ENCODE data around the gene SETDB1. TPM values are rescaled to one million over a fixed set of nuclear protein-coding genes. Genes with fewer than 3 reads are reported as not detected.

SETDB1 gene
- total RNA-seq, 1 experiment from 2014 or later = 64.9 TPM

DNA sequence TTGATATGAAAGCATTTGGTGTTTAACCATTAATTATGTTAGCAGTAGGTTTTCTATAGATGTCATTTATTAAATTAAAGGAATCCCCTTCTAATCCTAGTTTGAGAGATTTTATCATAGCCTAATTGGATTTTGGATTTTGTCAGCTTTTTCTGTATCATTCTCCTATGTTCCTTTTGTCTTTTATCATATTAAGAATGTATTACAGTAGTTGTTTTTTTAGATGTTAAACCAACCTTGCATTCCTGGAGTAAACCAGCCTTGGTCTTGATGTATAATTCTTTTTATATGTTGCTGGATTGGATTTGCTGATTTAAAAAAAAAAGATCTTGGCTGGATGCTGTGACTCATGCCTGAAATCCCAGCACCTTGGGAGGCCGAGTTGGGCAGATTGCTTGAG, 5.6 kb downstream of the SETDB1 start:
- Mint-ChIP-seq H3K9me3 (ENCODE audit: low read depth, unreplicated experiment) (peaks cover 4% of the 10 kb centered on the region), H3K27ac (ENCODE audit: unreplicated experiment) (no peak overlapping the region), H3K27me3 (ENCODE audit: unreplicated experiment) (no peaks in the 10 kb centered on the region), H3K4me3 (ENCODE audit: low read depth, unreplicated experiment) (no peak overlapping the region), H3K36me3 (ENCODE audit: insufficient read depth, unreplicated experiment) (peaks cover 85% of the 10 kb centered on the region), H3K4me1 (ENCODE audit: low read depth, unreplicated experiment) (no peaks in the 10 kb centered on the region)
- BruUV-seq (replicated peaks) = no TSS peak
- intact Hi-C loops (cut with micrococcal nuclease; ENCODE audit: unreplicated experiment) = no loop called here
- no peak for DNase-seq
- TF ChIP-seq, protein P1, sequence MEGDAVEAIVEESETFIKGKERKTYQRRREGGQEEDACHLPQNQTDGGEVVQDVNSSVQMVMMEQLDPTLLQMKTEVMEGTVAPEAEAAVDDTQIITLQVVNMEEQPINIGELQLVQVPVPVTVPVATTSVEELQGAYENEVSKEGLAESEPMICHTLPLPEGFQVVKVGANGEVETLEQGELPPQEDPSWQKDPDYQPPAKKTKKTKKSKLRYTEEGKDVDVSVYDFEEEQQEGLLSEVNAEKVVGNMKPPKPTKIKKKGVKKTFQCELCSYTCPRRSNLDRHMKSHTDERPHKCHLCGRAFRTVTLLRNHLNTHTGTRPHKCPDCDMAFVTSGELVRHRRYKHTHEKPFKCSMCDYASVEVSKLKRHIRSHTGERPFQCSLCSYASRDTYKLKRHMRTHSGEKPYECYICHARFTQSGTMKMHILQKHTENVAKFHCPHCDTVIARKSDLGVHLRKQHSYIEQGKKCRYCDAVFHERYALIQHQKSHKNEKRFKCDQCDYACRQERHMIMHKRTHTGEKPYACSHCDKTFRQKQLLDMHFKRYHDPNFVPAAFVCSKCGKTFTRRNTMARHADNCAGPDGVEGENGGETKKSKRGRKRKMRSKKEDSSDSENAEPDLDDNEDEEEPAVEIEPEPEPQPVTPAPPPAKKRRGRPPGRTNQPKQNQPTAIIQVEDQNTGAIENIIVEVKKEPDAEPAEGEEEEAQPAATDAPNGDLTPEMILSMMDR (IDR thresholded peaks at IDR 0.05; ENCODE audit: unreplicated experiment) = no peak
- CTCF ChIA-PET = no interaction called here

DNA sequence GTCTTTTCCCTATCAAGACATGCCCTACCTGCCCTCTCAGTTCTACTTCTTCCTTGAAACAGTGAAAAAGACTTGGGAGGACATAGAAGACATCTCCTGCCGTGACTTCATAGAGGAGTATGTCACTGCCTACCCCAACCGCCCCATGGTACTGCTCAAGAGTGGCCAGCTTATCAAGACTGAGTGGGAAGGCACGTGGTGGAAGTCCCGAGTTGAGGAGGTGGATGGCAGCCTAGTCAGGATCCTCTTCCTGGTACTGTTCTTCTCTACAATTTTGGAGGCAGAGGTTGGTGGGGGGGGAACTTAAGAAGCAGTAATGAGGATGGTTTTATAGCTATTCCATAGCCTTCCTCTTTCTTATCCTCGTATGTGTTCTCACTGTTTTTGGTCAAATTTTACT, 18.7 kb downstream of the SETDB1 start:
- CTCF ChIA-PET = no interaction called here
- TF ChIP-seq, protein P1 (IDR thresholded peaks at IDR 0.05; ENCODE audit: unreplicated experiment) = no peak
- peaks cover 71% of the 10 kb centered on the region for H3K36me3 Mint-ChIP-seq (ENCODE audit: insufficient read depth, unreplicated experiment)
- no TSS peak for BruUV-seq (replicated peaks)
- H3K27me3 Mint-ChIP-seq (ENCODE audit: unreplicated experiment) = no peaks in the 10 kb centered on the region
- no peaks in the 10 kb centered on the region for H3K4me1 Mint-ChIP-seq (ENCODE audit: low read depth, unreplicated experiment)
- DNase-seq = no peak
- intact Hi-C loops (cut with micrococcal nuclease; ENCODE audit: unreplicated experiment) = no loop called here
- H3K9me3 Mint-ChIP-seq (ENCODE audit: low read depth, unreplicated experiment) = no peaks in the 10 kb centered on the region
- no peak overlapping the region for H3K4me3 Mint-ChIP-seq (ENCODE audit: low read depth, unreplicated experiment)
- no peak overlapping the region for H3K27ac Mint-ChIP-seq (ENCODE audit: unreplicated experiment)

DNA sequence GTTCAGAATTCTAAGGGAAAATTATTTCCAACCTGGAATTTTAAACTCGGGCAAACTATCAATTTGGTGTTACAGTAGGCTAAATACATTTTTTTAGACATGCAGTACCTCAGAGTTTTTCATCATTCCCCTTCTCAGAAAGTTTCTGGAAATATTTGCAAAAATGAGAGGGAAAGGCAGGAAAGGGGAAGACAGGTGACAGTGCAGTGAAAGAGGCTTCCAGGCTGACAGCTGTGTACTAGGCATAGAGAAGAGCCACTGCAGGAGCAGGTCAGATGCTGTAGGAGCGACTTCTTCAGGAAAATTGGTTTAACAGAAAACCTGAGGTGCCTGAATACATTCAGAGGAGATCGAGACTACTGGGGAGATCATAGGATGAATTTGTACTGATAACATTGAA, 28.5 kb downstream of the SETDB1 start:
- H3K4me3 Mint-ChIP-seq (ENCODE audit: low read depth, unreplicated experiment) = no peak overlapping the region
- peaks cover 66% of the 10 kb centered on the region for H3K36me3 Mint-ChIP-seq (ENCODE audit: insufficient read depth, unreplicated experiment)
- CTCF ChIA-PET = no interaction called here
- intact Hi-C loops (cut with micrococcal nuclease; ENCODE audit: unreplicated experiment) = no loop called here
- H3K4me1 Mint-ChIP-seq (ENCODE audit: low read depth, unreplicated experiment) = peaks cover 5% of the 10 kb centered on the region
- H3K27me3 Mint-ChIP-seq (ENCODE audit: unreplicated experiment) = no peaks in the 10 kb centered on the region
- BruUV-seq (replicated peaks) = no TSS peak
- no peak for DNase-seq
- no peak overlapping the region for H3K27ac Mint-ChIP-seq (ENCODE audit: unreplicated experiment)
- H3K9me3 Mint-ChIP-seq (ENCODE audit: low read depth, unreplicated experiment) = no peaks in the 10 kb centered on the region
- TF ChIP-seq, protein P1 (IDR thresholded peaks at IDR 0.05; ENCODE audit: unreplicated experiment) = no peak

DNA sequence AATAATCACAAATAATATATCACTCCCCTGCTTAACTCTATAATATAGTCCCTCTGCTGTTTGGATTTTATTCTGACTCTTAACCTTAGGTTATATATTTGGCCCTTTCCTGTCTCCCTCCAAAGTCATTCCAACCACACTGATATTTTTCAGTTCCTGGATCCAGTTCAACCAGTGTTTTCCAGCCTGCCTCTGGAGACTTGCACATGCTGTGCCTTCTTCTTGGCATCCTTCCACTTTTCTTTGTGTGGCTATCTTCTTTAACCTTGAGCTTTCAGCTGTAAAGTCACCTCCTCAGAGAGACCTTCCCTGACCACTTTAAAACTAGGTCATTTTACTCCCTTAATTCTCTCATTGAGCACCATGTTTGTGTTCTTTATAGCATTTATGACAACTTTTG, 29.1 kb downstream of the SETDB1 start:
- no peak overlapping the region for H3K4me3 Mint-ChIP-seq (ENCODE audit: low read depth, unreplicated experiment)
- H3K9me3 Mint-ChIP-seq (ENCODE audit: low read depth, unreplicated experiment) = no peaks in the 10 kb centered on the region
- H3K4me1 Mint-ChIP-seq (ENCODE audit: low read depth, unreplicated experiment) = peaks cover 5% of the 10 kb centered on the region
- BruUV-seq (replicated peaks) = no TSS peak
- CTCF ChIA-PET = interaction anchor here (0.6 kb wide), 1 partner anchor 167 kb away, joined by 3 read pairs; no protein-coding TSS in a partner anchor
- no peak overlapping the region for H3K27ac Mint-ChIP-seq (ENCODE audit: unreplicated experiment)
- H3K27me3 Mint-ChIP-seq (ENCODE audit: unreplicated experiment) = no peaks in the 10 kb centered on the region
- DNase-seq = no peak
- intact Hi-C loops (cut with micrococcal nuclease; ENCODE audit: unreplicated experiment) = no loop called here
- H3K36me3 Mint-ChIP-seq (ENCODE audit: insufficient read depth, unreplicated experiment) = peaks cover 66% of the 10 kb centered on the region
- TF ChIP-seq, protein P1 (IDR thresholded peaks at IDR 0.05; ENCODE audit: unreplicated experiment) = no peak

Data from Calu3 (cell line).